HG02571 (cell line): Measurements from ENCODE around the gene CFAP74.

ENCODE experiments used
- ATAC-seq: cut with Tn5 transposase; IDR thresholded peaks from one replicate; pipeline ENCODE4 v1.9.1; 2021; ENCODE audit warnings: mild to moderate bottlenecking, moderate library complexity; ENCODE audit not compliant: unreplicated experiment

The CFAP74 gene

GRCh38 chr1:1929102-1929638 is 74.4 kb downstream of the CFAP74 start:
- no peak for ATAC-seq

DNA sequence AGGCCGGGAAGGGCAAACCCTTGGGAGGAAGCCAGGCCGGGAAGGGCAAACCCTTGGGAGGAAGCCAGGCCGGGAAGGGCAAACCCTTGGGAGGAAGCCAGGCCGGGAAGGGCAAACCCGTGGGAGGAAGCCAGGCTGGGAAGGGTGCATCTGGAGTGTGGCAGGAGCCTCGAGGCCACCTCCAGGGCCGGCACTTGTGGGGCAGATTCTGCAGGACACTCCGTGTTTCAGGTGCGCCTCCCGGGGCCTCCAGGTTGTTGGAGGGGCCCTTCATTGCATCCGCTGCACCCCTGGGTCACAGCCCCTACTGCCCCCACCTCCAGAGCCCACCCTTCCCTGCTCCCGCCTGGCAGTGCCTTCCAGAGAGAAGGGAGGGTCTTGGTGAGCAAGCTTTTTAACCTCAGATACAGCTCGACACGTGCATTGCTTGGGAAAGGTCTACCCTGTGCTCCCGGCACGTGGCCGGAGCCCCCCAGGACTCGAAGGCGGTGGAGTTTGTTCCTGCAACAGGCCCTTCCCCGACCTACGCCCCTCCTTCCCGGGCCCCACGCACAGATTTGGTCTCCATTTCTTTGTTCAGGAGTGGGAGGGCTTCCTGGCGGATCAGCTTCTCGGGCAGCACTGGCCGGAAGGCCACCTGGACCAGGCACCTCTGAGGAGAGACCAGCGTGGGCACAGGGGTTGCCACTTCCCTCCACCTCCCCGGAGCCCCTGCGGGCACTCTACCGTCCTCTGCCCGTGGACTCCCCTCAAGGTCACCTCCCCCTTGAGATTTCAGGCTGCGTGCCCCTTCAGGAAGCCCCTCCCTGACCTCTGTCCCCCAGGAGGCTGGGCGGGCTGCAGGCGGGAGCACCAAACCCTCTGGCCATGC is 75.1 kb downstream of the CFAP74 start:
- ATAC-seq = no peak

DNA sequence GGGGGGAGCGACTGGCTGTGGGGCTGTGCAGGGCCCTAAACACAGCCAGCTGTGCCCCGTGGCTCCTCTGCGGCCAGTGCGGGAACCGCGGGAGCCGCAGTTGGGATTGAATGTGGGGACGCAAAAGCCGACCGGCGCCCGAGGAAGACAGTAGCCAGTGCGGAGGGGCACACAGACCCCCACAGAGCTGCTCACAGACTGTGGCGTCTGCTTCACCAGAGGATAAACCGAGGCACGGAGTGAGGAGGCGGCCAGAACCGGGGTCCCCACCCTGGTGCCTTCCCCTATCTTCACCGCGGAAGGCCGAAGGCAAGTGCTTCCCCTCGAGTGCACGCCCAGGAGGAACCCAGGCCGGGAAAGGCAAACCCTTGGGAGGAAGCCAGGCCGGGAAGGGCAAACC is 75.8 kb downstream of the CFAP74 start:
- no peak for ATAC-seq

GRCh38 chr1:1926886-1927660 is 76.5 kb downstream of the CFAP74 start:
- ATAC-seq = no peak

- ATAC-seq = no peak
These were observed 77.2 kb downstream of the CFAP74 start for GRCh38 chr1:1926346-1926811.

DNA sequence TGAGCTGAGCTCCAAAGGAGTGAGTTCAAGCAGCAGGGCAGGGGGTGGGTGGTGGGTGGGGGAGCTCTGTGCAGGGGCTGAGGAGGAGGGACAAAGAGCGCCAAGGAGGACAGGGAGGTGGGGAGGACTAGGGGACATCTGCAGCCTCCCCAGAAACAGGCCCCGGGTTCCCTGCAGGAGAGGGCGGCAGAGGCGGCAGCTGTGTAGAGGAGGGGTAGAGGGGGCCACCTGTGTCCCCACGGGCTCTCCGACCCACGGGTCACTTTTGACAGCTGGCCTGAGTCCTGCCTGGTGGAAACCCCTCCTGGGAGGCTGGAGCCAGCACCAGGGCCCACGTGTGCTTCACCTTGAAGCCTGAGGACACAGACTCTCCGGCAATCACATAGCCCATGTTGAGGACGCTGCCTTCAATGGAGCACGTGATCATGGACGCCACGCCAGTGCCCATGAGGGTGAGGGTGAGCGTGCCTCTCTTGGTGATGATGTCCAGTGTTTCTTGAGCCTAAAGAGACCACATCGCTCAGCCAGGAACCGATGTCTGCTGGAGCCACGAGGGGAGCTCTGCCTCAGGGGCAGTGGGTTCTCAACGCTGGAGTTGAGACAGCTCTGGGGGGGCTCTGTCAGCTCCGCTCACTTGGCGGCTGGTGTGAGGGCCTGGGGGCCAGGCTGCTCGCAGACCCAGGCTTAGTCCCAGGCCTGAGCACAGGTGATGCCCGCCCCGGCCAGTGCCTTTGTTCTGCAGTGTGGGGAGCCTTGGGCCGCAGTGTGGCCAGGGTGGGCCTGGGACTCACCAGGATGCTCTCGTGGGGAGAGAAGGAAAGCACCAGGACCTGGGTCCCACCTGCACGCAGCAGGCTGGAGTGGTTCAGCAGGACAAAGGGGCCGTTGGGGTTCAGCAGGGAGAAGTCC is 77.9 kb downstream of the CFAP74 start:
- no peak for ATAC-seq

DNA sequence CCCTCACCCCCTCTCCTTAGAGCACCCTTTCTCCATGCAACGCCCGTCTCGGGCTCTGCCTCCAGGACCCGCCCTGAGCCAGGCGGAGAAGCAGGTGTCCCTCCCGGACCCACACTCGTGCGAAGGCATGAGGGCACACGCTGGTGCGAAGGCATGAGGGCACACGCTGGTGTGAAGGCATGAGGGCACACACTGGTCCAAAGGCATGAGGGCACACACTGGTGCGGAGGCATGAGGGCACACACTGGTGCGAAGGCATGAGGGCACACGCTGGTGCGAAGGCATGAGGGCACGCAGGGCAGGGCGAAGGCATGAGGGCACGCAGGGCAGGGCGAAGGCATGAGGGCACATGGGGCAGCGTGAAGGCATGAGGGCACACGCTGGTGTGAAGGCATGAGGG is 78.7 kb downstream of the CFAP74 start:
- ATAC-seq = no peak

DNA sequence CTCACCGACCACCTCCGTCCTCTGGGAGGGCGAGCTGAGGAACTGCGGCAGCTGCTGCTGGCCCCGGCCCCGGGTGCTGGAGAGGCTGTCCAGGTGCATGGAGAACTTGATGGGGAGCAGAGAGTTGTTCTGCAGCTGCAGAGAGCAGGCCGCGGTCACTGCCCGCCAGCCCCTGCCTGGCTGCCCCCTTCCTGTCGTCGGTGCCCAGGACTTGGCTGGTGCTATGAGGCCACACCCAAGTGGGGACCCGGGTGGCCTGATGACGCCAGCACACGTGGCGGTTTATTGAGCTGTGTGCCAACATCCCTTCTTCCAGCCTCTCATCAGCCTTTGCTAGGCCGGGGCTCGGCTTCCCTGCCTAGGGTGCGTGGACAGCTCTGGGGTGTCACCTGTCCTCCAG is 79.2 kb downstream of the CFAP74 start:
- no peak for ATAC-seq

GRCh38 chr1:1922956-1923833 is 80.4 kb downstream of the CFAP74 start:
- ATAC-seq = no peak

DNA sequence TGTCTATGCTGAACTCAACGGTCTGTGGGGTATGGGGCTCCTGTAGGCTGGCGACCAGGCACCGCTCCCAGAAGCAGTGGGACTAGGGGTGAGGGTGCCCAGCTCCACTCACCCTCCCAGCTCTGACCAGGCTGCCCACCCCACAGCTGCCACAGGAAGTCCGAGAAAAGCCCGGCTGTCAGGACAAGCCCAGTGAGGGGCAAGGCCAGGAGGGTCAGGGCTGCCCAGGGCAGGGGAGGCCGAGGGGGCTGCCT is 81.0 kb downstream of the CFAP74 start:
- no peak for ATAC-seq

DNA sequence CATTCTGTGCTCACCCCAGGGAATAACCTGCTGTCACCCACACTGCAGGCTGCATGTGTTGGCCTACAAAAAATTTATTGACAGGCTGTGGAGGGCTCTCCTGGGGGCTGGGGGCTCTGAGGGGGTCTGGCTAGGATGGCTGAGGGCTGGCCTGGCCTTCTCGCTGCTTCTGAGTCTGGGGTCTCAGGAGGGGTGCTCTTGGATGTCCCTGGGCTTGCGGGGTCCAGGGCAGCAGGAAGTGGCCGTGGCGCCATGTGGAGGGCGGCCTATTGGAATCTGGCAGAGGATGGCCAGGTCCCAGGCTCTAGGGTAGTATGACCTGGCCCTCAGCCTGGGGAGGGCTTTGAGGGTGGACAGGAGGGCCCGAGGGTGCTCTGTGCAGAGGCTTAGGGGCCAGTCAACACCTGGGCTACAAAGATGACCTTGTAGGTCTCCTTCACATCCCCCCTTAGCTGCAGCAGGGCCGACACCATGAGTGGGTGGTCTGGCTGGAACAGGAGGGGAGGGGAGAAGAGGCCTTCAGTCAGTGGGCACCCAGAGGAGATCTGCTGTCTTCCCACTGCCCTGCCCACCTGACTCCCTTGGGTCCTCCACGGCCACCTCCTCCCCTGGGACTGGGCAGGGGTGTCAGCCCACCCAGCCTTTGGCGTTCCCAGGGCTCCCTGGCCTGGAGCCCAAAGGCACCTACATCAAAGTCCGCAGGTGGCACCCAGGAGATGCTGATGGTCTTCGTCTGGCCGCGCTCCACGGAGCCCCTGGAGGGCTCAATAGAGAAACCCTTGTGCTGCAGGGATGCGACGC is 81.5 kb downstream of the CFAP74 start:
- no peak for ATAC-seq

- ATAC-seq = no peak
These were observed 82.1 kb downstream of the CFAP74 start for GRCh38 chr1:1921459-1921862.

- no peak for ATAC-seq
These were observed 82.8 kb downstream of the CFAP74 start for GRCh38 chr1:1920608-1921458.

DNA sequence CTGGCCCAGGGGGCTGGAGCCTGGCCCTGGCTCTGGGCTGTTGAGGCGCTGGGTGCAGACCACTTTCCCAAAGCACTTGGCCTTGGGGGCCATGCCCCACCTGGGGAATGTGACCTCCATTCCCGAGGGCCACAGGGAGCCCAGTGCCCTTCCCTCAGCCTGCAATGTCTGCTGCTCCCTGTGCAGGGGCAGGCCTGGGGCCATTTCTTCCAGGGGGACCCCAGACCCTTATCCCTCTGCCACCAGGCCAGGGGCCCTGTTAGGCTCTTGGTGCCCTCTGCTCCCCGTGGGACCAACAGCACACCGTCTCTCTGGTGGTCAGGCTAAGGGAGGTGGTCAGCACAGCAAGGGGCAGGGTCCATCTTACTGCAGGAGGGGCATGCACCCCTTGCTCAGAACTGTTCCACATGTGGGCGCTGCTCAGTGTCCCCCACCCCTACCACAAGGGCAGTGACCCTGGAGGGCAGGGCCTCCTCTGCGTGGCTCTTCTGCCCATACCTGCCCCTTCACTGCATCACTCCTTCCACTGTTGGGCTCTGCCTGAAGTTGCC is 83.5 kb downstream of the CFAP74 start:
- ATAC-seq = no peak

GRCh38 chr1:1919304-1920056 is 84.1 kb downstream of the CFAP74 start:
- ATAC-seq = peak; percentile 63

DNA sequence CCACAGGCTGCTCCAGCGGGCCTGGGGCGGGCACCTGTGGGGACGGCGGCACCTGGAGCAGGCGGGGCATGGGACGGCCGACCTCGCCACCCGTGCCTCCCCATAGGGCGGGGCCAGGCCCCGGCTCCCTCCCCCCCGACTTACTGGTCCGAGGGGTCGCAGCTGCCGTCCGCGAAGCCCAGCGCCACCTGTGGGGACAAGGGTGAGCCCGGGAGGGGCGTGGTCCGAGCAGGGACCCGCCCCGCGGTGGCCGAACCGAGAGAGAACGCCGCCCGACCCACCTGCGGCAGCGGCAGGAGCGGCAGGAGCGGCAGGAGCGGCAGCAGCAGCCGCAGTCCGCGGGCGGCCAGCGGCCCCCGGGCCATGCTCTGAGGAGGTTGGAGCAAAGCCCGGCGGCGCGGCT is 84.7 kb downstream of the CFAP74 start, which contains the start of gene TMEM52:
TMEM52 (minus strand) TSS at position 379 of the 403 bp plus-strand sequence; CDS start at position 365, 14 bp downstream.
- peak; percentile 13 for ATAC-seq
